ENCODE results near the gene PPP1R7. TPM values are rescaled to one million over a fixed set of nuclear protein-coding genes. Genes with fewer than 3 reads are reported as not detected.

The PPP1R7 gene
- total RNA-seq, 1 donor from 2014 or later = 70.3 TPM

DNA sequence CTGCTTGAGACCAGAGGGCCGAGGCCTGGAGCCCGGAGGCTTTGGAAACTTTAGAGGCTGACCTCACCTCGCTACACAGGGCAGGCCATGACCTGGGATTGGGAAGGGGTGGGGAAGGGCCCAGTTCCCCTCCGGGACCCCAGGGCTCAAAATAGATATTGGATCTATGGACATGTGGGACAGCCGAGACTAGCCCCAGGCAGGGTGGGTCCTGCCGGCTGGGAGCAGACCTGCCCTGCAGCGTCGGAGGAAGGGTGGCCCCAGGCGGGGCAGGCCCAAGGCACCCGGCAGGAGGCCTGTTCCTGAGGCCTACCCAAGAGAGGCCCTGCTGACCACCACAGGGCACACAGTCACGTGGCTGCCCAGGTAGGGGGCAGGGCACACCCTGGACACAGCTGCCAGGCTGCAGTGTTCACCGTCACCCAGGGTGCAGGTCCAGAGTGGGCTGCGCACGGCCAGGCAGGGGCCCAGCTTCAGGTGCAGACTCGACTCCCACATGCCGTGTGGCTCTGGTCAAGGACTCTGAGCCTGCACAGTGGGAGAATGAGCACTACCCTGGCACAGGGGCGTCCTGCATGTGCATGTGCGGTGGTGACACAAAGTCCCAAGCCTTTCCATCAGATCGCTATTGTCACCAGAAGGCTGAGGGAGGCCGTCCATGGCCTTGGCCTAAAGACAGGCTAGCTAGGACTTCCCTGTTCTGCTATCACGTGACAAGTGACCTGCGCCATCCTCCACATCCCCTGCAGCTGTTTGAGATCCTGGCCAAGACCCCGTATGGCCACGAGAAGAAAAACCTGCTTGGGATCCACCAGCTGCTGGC is 51.4 kb downstream of the PPP1R7 start:
- DNase-seq = no peak

DNA sequence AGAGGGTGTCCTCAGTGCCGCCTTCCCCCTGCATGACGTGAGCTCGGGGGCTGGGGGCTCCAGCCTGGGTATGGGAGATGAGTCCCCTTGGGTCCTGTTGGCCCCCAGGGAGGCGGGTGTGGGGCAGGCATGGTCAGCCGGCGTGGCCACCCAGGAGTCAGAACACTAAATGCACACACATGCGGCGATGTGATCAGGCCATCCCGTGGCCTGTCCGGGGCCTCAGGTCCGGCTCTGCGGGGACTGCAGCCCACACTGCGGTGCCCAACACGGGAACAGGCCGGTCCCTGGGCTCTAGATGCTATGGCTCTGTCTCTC is 52.0 kb downstream of the PPP1R7 start:
- intact Hi-C loops (cut with micrococcal nuclease) = no loop called here
- DNase-seq (no peak), ATAC-seq (no peak)

More for the DNA sequence above, 51.4 kb downstream of the PPP1R7 start:
- intact Hi-C loops (cut with micrococcal nuclease) = no loop called here
- ATAC-seq = no peak

DNA sequence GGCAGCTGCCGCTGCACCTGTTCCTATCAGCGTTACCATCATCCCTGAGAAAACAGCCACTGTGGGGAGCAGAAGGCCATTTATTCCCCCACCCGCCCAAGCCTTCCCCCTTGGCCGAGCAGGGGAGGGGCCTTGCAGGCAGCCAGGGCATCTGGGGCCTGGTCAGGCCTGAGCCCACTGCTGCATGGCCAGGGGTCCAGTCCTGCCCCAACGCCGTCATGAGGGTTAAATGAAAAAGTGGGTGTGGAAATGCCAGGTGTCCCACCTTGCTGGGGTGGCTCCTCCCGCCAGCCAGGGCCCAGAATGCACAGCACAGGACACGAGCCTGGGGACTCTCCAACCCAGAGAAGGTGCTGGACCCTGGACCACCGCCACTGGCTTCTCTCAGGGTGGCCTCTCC is 52.4 kb downstream of the PPP1R7 start:
- no peak for DNase-seq

DNA sequence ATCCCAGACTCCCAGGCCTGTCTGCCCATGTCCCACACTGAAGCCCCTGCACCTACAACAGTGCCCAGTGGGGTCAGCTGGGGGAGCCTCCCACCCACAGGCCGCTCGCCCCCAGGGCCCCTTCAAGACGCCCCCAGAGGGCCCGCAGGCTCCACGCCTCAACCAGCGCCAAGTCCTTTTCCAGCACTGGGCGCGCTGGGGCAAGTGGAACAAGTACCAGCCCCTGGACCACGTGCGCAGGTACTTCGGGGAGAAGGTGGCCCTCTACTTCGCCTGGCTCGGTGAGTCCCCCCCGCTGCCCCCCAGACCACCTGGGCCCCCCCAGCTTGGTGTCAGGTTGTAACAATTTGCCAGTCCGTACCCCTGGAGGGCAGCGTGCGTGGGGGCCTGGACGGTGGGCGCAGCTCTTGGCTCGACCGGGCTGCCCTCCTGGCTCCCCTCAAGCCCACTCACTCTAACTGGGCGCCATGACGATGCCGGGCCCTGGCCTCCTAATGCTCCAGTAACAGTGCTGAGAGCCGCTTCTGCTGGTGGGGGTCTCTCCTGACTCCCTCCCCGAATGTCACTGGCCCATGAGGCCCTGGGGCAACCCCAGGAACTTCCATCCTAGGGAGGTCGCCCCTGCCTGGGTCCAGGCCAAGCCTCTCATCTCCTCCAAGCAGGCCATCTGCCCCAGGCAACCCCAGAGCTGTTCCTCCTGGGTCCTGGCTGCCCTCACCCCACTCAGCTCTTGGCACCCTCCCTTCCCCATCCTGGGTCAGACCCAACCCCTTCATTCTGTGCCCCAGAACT is 53.1 kb downstream of the PPP1R7 start:
- intact Hi-C loops (cut with micrococcal nuclease) = no loop called here
- DNase-seq = no peak
- ATAC-seq = no peak

More for the DNA sequence above, 52.4 kb downstream of the PPP1R7 start:
- intact Hi-C loops (cut with micrococcal nuclease) = no loop called here
- no peak for ATAC-seq

DNA sequence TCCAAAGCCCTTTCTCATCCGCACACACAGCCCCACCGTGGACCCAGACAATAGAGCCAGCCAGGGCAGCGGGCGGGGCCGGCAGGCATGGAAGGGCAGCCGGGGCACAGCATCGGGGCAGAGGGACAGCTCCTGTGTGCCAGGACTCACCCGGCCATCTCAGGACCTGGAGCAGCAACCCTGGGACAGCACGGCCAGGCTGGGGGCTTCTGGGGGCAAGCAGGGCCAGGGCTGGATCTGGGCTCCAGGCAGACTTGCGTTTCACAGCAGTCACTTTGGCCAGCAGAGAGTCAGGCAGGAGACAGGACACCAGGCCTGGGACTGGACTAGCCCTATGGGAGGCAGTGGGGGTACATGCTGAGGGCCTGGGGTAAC is 53.7 kb downstream of the PPP1R7 start:
- no peak for DNase-seq
- intact Hi-C loops (cut with micrococcal nuclease) = no loop called here
- ATAC-seq = no peak

DNA sequence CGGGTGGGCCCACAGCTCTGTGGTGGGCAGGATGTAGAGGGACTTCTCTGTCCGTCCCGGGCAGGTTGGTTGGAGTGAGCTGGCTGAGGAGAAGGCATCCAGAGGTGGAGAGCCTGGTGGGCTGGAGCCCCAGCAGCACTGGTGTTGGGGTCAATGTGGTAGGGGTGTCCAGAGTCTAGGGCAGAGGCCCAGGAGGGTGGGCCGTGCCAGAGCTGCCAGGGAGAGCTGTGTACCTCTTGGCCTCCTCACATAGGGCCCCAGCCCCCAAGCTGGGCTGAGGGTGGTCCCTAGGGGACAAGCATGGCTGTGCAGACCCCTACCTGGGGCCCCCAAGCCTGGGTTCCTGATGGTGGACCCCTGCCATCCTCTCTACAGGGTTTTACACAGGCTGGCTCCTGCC is 54.2 kb downstream of the PPP1R7 start:
- intact Hi-C loops (cut with micrococcal nuclease) = no loop called here

DNA sequence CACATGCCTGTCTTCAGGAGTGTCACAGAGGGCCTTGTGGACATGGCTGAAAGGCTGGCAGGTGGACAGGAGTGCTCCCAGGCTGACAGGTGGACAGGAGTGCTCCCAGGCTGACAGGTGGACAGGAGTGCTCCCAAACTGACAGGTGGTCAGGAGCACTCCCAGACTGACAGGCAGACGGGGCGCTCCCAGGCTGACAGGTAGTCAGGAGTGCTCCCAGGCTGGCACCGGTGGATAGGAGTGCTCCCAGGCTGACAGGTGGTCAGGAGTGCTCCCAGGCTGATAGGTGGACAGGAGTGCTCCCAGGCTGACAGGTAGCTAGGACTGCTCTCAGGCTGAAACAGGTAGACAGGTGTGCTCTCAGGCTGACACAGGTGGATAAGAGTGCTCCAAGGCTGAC is 54.8 kb downstream of the PPP1R7 start:
- DNase-seq (no peak), ATAC-seq (no peak)
- intact Hi-C loops (cut with micrococcal nuclease) = no loop called here

More for the DNA sequence above, 54.2 kb downstream of the PPP1R7 start:
- DNase-seq (no peak), ATAC-seq (no peak)

DNA sequence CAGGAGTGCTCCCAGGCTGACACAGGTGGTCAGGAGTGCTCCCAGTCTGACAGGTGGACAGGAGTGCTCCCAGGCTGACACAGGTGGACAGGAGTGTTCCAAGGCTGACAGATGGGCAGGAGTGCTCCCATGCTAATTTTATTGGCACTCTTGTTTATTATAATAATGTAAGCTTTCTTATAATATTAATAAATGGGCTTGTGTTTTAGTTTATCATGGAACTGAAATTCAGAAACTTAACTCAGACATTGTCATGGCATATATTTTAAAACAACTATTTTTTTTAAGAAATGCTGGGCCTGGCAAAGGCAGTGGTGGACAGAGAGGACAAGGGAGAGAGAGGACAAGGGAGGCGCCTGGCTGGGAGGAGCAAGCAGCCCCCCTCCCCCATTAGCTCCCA is 56.9 kb downstream of the PPP1R7 start:
- DNase-seq (no peak), ATAC-seq (no peak)
- intact Hi-C loops (cut with micrococcal nuclease) = no loop called here

DNA sequence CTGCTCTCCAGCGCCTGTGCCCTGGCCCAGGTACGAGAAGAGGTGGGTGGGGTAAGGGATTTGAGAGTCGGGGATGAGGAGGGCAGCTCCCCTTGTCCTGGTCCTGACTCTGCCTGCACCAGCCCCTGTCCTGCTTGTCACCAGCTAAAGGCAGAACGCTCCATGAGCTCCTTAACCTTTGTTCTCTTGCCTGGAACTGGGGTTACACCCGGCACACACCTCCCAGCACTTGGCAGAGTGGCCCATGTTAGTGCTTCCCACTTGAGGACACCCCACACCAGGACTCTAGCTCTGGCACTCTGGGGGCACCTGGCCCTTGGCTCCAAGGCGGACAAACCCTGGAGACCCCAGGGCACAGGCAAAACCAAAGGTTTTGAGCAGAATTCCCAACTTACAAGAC is 57.4 kb downstream of the PPP1R7 start:
- no peak for ATAC-seq
- DNase-seq = no peak
- intact Hi-C loops (cut with micrococcal nuclease) = no loop called here

DNA sequence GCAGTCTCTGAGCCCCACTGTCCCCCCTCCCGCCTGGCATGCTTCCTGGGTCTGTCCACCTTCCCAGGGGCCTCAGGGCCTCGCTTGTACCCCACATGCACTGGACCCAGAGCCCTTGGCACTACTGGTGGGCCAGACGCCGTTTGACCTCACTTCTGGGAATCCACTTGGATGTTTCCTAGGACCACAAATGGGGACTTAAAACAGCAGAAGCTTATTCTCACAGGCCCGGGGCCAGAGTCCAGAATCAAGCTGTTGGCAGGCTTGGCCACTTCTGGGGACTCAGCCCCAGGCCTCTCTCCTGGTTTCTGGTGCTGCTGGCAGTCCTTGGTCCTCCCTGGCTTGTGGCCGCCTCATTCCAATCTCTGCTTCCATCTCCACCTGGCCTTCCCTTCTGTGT is 57.8 kb downstream of the PPP1R7 start:
- intact Hi-C loops (cut with micrococcal nuclease) = no loop called here
- DNase-seq (no peak), ATAC-seq (no peak)

DNA sequence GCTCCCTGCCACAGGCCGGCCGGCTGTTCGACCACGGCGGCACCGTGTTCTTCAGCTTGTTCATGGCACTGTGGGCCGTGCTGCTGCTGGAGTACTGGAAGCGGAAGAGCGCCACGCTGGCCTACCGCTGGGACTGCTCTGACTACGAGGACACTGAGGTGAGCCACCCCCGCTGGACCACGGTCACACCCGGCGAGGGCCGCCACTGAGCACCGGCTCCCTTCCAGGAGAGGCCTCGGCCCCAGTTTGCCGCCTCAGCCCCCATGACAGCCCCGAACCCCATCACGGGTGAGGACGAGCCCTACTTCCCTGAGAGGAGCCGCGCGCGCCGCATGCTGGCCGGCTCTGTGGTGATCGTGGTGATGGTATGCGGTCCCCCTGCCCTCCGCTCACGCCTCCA is 59.0 kb downstream of the PPP1R7 start:
- ATAC-seq = no peak
- no peak for DNase-seq
- intact Hi-C loops (cut with micrococcal nuclease) = no loop called here

DNA sequence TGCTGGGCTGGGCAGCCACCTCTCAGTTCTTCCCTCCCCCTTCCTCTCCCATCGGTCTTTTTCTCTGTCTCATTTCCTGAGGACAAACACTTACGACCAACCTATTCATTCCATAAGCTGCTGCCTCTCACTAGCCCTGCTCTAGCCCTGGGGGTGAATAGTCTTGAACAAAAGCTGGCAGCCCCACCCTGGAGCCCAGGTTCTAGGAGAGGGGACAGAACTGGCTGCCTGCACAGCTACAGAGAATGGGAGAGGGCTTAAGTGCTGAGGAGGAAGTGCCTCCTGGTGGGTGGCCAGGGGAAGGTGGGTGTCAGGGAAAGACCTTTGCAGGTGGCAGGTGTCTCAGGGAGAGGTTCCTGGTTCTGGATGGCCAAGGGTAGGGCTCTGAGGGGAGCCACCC is 61.0 kb downstream of the PPP1R7 start:
- intact Hi-C loops (cut with micrococcal nuclease) = no loop called here
- ATAC-seq = no peak
- no peak for DNase-seq

DNA sequence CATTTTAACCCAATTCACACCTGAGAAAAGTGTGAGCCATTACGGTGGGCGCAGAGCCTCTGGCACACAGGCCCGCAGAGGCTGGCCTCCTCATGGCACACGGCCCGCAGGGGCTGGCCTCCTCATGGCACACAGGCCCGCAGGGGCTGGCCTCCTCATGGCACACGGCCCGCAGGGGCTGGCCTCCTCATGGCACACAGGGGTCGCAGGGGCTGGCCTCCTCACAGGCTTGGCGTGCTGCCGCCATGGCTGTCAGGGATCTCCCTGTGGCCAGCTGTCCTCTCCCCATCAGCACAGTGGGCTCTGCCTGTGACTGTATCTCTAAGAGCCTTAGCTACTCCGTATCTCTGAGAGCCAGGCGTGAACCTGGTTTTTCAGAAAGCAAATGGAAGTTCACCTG is 62.8 kb downstream of the PPP1R7 start:
- no peak for ATAC-seq
- intact Hi-C loops (cut with micrococcal nuclease) = no loop called here

DNA sequence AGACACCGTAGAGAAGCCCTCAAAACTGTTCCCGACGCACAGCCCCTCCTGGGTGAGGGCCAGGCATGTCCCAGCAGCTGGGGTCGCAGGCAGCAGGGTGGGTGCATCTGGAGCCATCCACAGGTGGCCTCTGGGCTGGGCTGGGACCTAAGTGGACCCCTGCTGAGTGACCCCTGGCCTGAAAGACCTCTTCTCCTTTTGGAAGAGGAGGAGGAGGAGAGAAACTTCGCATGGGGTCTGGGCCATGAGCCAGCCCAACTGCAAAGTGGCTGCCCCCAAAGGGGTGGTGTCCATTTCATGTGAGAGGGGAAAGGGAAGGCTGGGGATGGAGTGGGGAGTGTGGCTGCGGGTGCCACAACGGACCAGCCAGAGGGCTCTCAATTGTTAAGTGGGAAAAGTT is 63.3 kb downstream of the PPP1R7 start:
- intact Hi-C loops (cut with micrococcal nuclease) = no loop called here
- ATAC-seq (no peak), DNase-seq (no peak)

More for the DNA sequence above, 62.8 kb downstream of the PPP1R7 start:
- DNase-seq = no peak

DNA sequence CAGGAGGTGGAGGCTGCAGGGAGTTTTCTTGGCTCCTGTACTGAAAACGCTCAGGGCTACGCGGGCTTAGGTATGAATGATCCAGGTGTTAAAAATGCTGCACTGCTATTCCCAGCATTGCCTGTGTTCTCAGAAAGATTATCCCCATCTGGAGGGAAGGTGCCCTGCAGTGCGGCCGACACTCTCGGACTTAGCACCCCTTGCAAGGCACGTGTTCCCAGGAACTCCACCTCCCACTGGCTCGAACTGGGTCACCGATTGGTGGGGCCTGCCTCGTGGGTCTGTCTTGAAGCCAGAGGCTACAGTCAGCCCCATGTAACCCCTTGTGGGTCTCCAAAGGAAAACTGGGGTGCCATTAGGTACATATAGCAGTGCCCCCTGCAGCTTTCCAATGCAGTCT is 63.9 kb downstream of the PPP1R7 start:
- intact Hi-C loops (cut with micrococcal nuclease) = no loop called here
- DNase-seq = no peak
- no peak for ATAC-seq

DNA sequence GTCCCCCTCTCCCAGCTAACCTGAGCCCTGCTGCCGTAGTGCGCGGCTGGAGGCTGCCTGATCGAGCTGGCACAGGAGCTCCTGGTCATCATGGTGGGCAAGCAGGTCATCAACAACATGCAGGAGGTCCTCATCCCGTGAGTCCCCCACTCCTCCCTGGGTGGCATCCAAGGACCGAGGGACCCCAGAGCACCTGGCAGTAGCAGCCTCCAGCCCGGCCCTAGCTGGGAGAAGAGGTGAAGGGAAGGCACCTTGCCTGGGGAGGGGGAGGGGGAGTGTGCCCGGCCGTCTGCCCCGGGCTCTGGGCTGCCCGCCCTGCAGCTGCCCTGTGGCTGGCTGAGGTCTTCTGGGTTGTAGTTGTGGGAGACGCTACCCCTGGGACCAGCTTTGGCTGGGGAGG is 64.5 kb downstream of the PPP1R7 start:
- intact Hi-C loops (cut with micrococcal nuclease) = no loop called here
- DNase-seq (no peak), ATAC-seq (no peak)

DNA sequence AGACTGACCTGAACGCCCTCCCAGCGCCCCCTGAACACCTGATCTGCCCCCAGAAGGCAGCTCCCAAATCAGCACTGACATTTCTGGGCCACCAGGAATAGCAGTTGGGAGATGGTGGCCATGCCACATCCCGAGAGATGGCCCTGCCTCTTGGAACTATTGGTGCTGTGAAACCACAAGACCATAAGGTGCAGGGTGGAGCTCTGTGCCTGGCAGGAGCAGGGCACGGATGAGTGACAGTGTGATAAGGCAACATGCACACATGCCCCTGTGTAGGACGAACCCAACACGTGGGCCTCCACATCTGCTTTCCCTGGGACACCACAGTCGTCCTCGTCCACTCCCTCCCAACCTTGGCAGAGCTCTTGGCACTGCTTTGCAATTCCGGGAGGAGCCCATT is 65.2 kb downstream of the PPP1R7 start:
- no peak for DNase-seq
- intact Hi-C loops (cut with micrococcal nuclease) = no loop called here
- no peak for ATAC-seq

DNA sequence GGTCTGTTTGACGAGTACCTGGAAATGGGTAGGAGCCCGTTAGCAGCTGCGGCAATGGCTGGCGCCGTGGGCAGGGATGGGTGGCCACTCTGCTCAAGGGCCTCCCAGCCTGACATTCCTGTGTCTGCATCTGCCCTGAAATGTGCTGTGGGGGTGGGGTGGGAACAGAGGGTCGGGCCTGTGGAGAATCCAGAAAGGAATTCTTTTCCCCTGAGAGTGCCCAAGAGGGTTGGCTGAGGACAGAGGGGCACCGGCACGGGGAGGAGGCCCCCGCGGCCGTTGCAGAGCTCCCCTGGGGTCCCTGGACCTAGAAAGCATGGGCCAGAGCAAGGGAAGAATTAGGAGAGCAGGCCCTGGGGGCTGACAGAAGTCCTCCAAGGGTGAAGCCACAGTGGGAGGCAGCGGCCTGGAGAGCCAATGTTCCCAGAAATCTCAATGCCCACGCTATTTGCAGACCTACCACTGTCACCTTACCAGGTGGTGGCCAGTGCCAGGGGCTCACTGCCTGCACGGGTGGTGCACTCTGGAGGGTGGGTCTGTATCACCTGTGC is 66.0 kb downstream of the PPP1R7 start:
- intact Hi-C loops (cut with micrococcal nuclease) = no loop called here
- no peak for DNase-seq
- no peak for ATAC-seq

DNA sequence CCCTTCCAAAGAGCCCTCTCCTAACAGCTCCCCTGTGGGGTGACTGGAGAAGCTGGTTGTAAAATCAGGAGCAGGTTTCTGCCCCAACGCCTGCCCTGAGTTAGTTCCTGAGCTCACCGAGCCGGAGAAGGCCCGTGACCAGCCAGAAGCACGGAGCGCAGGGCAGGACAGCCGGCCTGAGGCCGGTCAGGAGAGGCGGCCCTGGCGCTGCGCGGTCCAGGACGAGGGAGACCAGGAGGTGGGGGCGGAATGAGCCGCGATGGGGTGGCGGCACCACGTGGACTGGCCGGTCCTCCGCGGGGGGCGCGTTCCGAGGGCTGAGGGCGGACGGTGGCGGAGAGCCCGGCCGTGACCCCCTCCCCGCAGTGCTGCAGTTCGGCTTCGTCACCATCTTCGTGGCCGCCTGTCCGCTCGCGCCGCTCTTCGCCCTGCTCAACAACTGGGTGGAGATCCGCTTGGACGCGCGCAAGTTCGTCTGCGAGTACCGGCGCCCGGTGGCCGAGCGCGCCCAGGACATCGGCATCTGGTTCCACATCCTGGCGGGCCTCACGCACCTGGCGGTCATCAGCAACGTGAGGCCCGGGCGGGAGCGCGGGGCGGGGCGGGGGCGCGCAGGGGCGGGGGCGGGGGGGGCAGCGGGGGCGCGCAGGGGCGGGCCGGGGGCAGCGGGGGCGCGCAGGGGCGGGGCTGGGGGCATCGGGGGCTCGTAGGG is 67.2 kb downstream of the PPP1R7 start:
- ATAC-seq (peak; percentile 87), DNase-seq (peak; percentile 86)
- intact Hi-C loops (cut with micrococcal nuclease) = no loop called here

Measured in left ventricle myocardium superior (tissue), 1 donor.